T-helper 1 cell treated with Interleukin-12 subunit alpha and Interleukin-12 subunit beta and Interleukin-4 antibody, amounts not matched to agents 30 μg/mL and 1 μg/mL, for 36 hours (primary cell): Measurements from ENCODE around the gene SLCO3A1.

Source experiments
- H3K27ac Mint-ChIP-seq: one replicate; pipeline ENCODE4 v1.8.0; 2021; ENCODE audit warnings: mild to moderate bottlenecking, mixed read lengths
- H3K27me3 Mint-ChIP-seq: one replicate; pipeline ENCODE4 v1.8.0; 2021; ENCODE audit warnings: low read depth, mixed read lengths
- H3K36me3 Mint-ChIP-seq: one replicate; pipeline ENCODE4 v1.8.0; 2021; ENCODE audit warnings: low read depth, mixed read lengths
- H3K4me1 Mint-ChIP-seq: one replicate; pipeline ENCODE4 v1.8.0; 2021; ENCODE audit warnings: low read depth, mixed read lengths
- H3K4me3 Mint-ChIP-seq: one replicate; pipeline ENCODE4 v1.8.0; 2021; ENCODE audit warnings: mild to moderate bottlenecking, moderate library complexity, mixed read lengths
- H3K9me3 Mint-ChIP-seq: one replicate; pipeline ENCODE4 v1.8.0; 2021; ENCODE audit warnings: mixed read lengths

SLCO3A1 gene

GRCh38 chr15:91975241-91975978 is 121.9 kb downstream of the SLCO3A1 start:
- Mint-ChIP-seq H3K9me3 (no peaks in the 10 kb centered on the region), H3K27ac (no peak overlapping the region), H3K36me3 (no peaks in the 10 kb centered on the region)

GRCh38 chr15:91976966-91977365 is 123.5 kb downstream of the SLCO3A1 start:
- Mint-ChIP-seq H3K27ac (no peak overlapping the region), H3K4me3 (no peak overlapping the region), H3K4me1 (no peaks in the 10 kb centered on the region), H3K36me3 (no peaks in the 10 kb centered on the region), H3K27me3 (no peaks in the 10 kb centered on the region), H3K9me3 (no peaks in the 10 kb centered on the region)

More at GRCh38 chr15:91975241-91975978, 121.9 kb downstream of the SLCO3A1 start:
- no peak overlapping the region for H3K4me3 Mint-ChIP-seq
- H3K27me3 Mint-ChIP-seq: no peaks in the 10 kb centered on the region
- no peaks in the 10 kb centered on the region for H3K4me1 Mint-ChIP-seq

- H3K36me3 Mint-ChIP-seq: no peaks in the 10 kb centered on the region
- no peaks in the 10 kb centered on the region for H3K9me3 Mint-ChIP-seq
Measured at GRCh38 chr15:91980502-91981267, 127.2 kb downstream of the SLCO3A1 start.

GRCh38 chr15:91981821-91982800 is 128.6 kb downstream of the SLCO3A1 start:
- H3K27ac Mint-ChIP-seq: no peak overlapping the region
- H3K27me3 Mint-ChIP-seq: no peaks in the 10 kb centered on the region
- H3K36me3 Mint-ChIP-seq: no peaks in the 10 kb centered on the region
- no peaks in the 10 kb centered on the region for H3K4me1 Mint-ChIP-seq
- no peak overlapping the region for H3K4me3 Mint-ChIP-seq
- no peaks in the 10 kb centered on the region for H3K9me3 Mint-ChIP-seq

More at GRCh38 chr15:91980502-91981267, 127.2 kb downstream of the SLCO3A1 start:
- no peaks in the 10 kb centered on the region for H3K4me1 Mint-ChIP-seq
- no peaks in the 10 kb centered on the region for H3K27me3 Mint-ChIP-seq
- no peak overlapping the region for H3K27ac Mint-ChIP-seq
- H3K4me3 Mint-ChIP-seq: no peak overlapping the region

GRCh38 chr15:91983729-91984340 is 130.3 kb downstream of the SLCO3A1 start:
- H3K4me1 Mint-ChIP-seq: no peaks in the 10 kb centered on the region
- H3K9me3 Mint-ChIP-seq: no peaks in the 10 kb centered on the region
- no peaks in the 10 kb centered on the region for H3K27me3 Mint-ChIP-seq
- no peaks in the 10 kb centered on the region for H3K36me3 Mint-ChIP-seq
- no peak overlapping the region for H3K4me3 Mint-ChIP-seq
- H3K27ac Mint-ChIP-seq: no peak overlapping the region

GRCh38 chr15:91985297-91985696 is 131.8 kb downstream of the SLCO3A1 start:
- Mint-ChIP-seq H3K27me3 (no peaks in the 10 kb centered on the region), H3K4me3 (no peak overlapping the region), H3K4me1 (no peaks in the 10 kb centered on the region), H3K27ac (no peak overlapping the region), H3K9me3 (no peaks in the 10 kb centered on the region), H3K36me3 (no peaks in the 10 kb centered on the region)

- no peak overlapping the region for H3K4me3 Mint-ChIP-seq
- peaks cover 3% of the 10 kb centered on the region for H3K4me1 Mint-ChIP-seq
- H3K27ac Mint-ChIP-seq: no peak overlapping the region
Measured at GRCh38 chr15:91988071-91988470, 134.6 kb downstream of the SLCO3A1 start.

GRCh38 chr15:91988655-91989054 is 135.1 kb downstream of the SLCO3A1 start:
- Mint-ChIP-seq H3K4me1 (peaks cover 5% of the 10 kb centered on the region), H3K36me3 (no peaks in the 10 kb centered on the region), H3K27ac (no peak overlapping the region), H3K4me3 (no peak overlapping the region), H3K27me3 (no peaks in the 10 kb centered on the region), H3K9me3 (no peaks in the 10 kb centered on the region)

More at GRCh38 chr15:91988071-91988470, 134.6 kb downstream of the SLCO3A1 start:
- H3K27me3 Mint-ChIP-seq: no peaks in the 10 kb centered on the region
- no peaks in the 10 kb centered on the region for H3K9me3 Mint-ChIP-seq
- H3K36me3 Mint-ChIP-seq: no peaks in the 10 kb centered on the region

- Mint-ChIP-seq H3K4me3 (no peak overlapping the region), H3K36me3 (no peaks in the 10 kb centered on the region), H3K27ac (no peak overlapping the region), H3K4me1 (peaks cover 5% of the 10 kb centered on the region), H3K9me3 (no peaks in the 10 kb centered on the region), H3K27me3 (no peaks in the 10 kb centered on the region)
Measured at GRCh38 chr15:91989821-91990220, 136.3 kb downstream of the SLCO3A1 start.

- Mint-ChIP-seq H3K36me3 (no peaks in the 10 kb centered on the region), H3K4me1 (peaks cover 5% of the 10 kb centered on the region), H3K27ac (no peak overlapping the region), H3K27me3 (no peaks in the 10 kb centered on the region), H3K9me3 (no peaks in the 10 kb centered on the region), H3K4me3 (no peak overlapping the region)
Measured at GRCh38 chr15:91992945-91993344, 139.4 kb downstream of the SLCO3A1 start.

GRCh38 chr15:91995146-91995545 is 141.6 kb downstream of the SLCO3A1 start:
- Mint-ChIP-seq H3K4me3 (no peak overlapping the region), H3K36me3 (no peaks in the 10 kb centered on the region), H3K9me3 (no peaks in the 10 kb centered on the region), H3K27me3 (no peaks in the 10 kb centered on the region), H3K4me1 (peaks cover 5% of the 10 kb centered on the region), H3K27ac (no peak overlapping the region)

- Mint-ChIP-seq H3K36me3 (no peaks in the 10 kb centered on the region), H3K4me1 (peaks cover 5% of the 10 kb centered on the region), H3K4me3 (no peak overlapping the region), H3K27ac (no peak overlapping the region), H3K9me3 (no peaks in the 10 kb centered on the region), H3K27me3 (no peaks in the 10 kb centered on the region)
Measured at GRCh38 chr15:91997163-91997562, 143.7 kb downstream of the SLCO3A1 start.

- H3K27me3 Mint-ChIP-seq: no peaks in the 10 kb centered on the region
- peaks cover 3% of the 10 kb centered on the region for H3K4me1 Mint-ChIP-seq
- no peak overlapping the region for H3K27ac Mint-ChIP-seq
- no peaks in the 10 kb centered on the region for H3K9me3 Mint-ChIP-seq
- H3K36me3 Mint-ChIP-seq: no peaks in the 10 kb centered on the region
- H3K4me3 Mint-ChIP-seq: no peak overlapping the region
Measured at GRCh38 chr15:92000709-92001108, 147.2 kb downstream of the SLCO3A1 start.

GRCh38 chr15:92001307-92001706 is 147.8 kb downstream of the SLCO3A1 start:
- Mint-ChIP-seq H3K4me3 (no peak overlapping the region), H3K27me3 (no peaks in the 10 kb centered on the region), H3K36me3 (no peaks in the 10 kb centered on the region), H3K9me3 (no peaks in the 10 kb centered on the region), H3K27ac (no peak overlapping the region), H3K4me1 (peaks cover 3% of the 10 kb centered on the region)
